Hepatocyte (in vitro differentiated cells): ENCODE data around the gene KCNK17. TPM values are rescaled to one million over a fixed set of nuclear protein-coding genes. Genes with fewer than 3 reads are reported as not detected.
A peak's percentile ranks its signal among the peaks of the same experiment; 100 is the strongest.

Source experiments
- DNase-seq: peaks from one replicate; pipeline ENCODE4 v3.0.0-alpha.2; 2016; ENCODE audit warnings: low spot score
- H2AFZ ChIP-seq: fragments of 200-600 bp; sonication (generic); 2 replicates; pipeline ENCODE4 v1.6.0; 2016; ENCODE audit warnings: antibody characterized with exemption, mild to moderate bottlenecking
- H3K27ac ChIP-seq: fragments of 200-600 bp; sonication (generic); 2 replicates; pipeline ENCODE4 v1.5.1; 2016; ENCODE audit warnings: mild to moderate bottlenecking
- H3K27me3 ChIP-seq: fragments of 200-600 bp; sonication (generic); 2 replicates; pipeline ENCODE4 v1.6.1; 2016
- H3K36me3 ChIP-seq: fragments of 200-600 bp; sonication (generic); replicated peaks from 2 replicates; pipeline ENCODE4 v1.5.1; 2016; ENCODE audit warnings: low read depth; ENCODE audit not compliant: insufficient read depth
- H3K4me1 ChIP-seq: fragments of 200-600 bp; sonication (generic); 2 replicates; pipeline ENCODE4 v1.5.1; 2016; ENCODE audit warnings: mild to moderate bottlenecking, moderate library complexity; ENCODE audit not compliant: insufficient read depth
- H3K4me2 ChIP-seq: fragments of 200-600 bp; sonication (generic); 2 replicates; pipeline ENCODE4 v1.6.0; 2016
- H3K4me3 ChIP-seq: fragments of 200-600 bp; sonication (generic); 2 replicates; pipeline ENCODE4 v1.5.1; 2016; ENCODE audit warnings: mild to moderate bottlenecking
- H3K79me2 ChIP-seq: fragments of 200-600 bp; sonication (generic); 2 replicates; pipeline ENCODE4 v1.6.0; 2017; ENCODE audit warnings: mild to moderate bottlenecking
- H3K9me2 ChIP-seq: fragments of 200-600 bp; sonication (generic); replicated peaks from 2 replicates; pipeline ENCODE4 v1.6.0; 2017; ENCODE audit warnings: mild to moderate bottlenecking; ENCODE audit not compliant: insufficient read depth
- H3K9me3 ChIP-seq: fragments of 200-600 bp; sonication (generic); 2 replicates; pipeline ENCODE4 v1.5.1; 2016; ENCODE audit warnings: low read depth, mild to moderate bottlenecking
- H4K20me1 ChIP-seq: fragments of 200-600 bp; sonication (generic); 2 replicates; pipeline ENCODE4 v1.6.0; 2016; ENCODE audit warnings: mild to moderate bottlenecking; ENCODE audit not compliant: insufficient read depth, poor library complexity, severe bottlenecking
- EZH2 ChIP-seq: fragments of 200-600 bp; sonication (generic); IDR thresholded peaks from 2 replicates; pipeline ENCODE4 v1.6.1; 2016; ENCODE audit warnings: antibody characterized with exemption, mild to moderate bottlenecking, borderline replicate concordance
- EZH2phosphoT487 ChIP-seq: fragments of 200-600 bp; sonication (generic); IDR thresholded peaks from one replicate; pipeline ENCODE4 v1.6.1; 2018; ENCODE audit warnings: antibody characterized with exemption, mild to moderate bottlenecking, low read depth, moderate library complexity; ENCODE audit not compliant: unreplicated experiment, severe bottlenecking
- WGBS: methylation state at CpG from one replicate; pipeline ENCODE4 v1.1.6; 2016; ENCODE audit warnings: low lambda C conversion rate; ENCODE audit errors: missing lambda C conversion rate; 5-methylcytosine and 5-hydroxymethylcytosine counted together
- polyA plus RNA-seq: library from polyadenylated mRNA; unstranded; fragments of >200 nt; fragmentation: Nextera tagmentation; extraction: Ambion mirVana; gene quantifications from 2 replicates; pipeline ENCODE4 v1.2.1, GENCODE V29; 2016
- total RNA-seq: library from RNA; depleted of rRNA; stranded (reverse); fragments of >200 nt; gene quantifications from 2 replicates; pipeline ENCODE4 v1.2.3, GENCODE V29; 2014
- TF ChIP-seq, protein P1 (sequence below): fragments of 200-600 bp; sonication (generic); IDR thresholded peaks from 2 replicates; pipeline ENCODE4 v1.5.1; 2016; ENCODE audit warnings: antibody characterized with exemption, mild to moderate bottlenecking; ENCODE audit not compliant: poor library complexity

The KCNK17 gene
- total and polyA plus RNA-seq, 2 experiments from 2014 or later = not detected

DNA sequence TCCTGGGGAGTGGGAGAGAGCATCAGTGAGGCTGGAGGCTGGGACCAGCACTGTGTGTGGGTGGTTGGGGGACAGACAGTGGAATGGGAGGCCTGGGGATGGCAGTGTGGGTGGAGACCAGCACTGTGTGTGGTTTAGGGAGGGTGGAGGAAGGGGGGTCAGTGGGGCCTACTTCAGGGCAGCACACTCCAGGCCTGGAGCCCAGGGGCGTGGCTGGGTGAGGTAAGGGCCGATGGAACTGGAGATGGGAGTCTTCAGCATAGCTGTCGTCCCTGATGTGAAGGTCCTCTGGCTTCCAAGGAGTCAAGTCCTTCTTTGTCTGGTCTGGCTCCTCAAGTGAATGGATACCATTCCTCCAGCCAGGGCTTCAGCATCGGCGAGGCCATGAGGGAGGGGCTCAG, 18.6 kb downstream of the KCNK17 start:
- TF ChIP-seq EZH2 = no peak
- TF ChIP-seq EZH2phosphoT487 = no peak
- TF ChIP-seq, protein P1, sequence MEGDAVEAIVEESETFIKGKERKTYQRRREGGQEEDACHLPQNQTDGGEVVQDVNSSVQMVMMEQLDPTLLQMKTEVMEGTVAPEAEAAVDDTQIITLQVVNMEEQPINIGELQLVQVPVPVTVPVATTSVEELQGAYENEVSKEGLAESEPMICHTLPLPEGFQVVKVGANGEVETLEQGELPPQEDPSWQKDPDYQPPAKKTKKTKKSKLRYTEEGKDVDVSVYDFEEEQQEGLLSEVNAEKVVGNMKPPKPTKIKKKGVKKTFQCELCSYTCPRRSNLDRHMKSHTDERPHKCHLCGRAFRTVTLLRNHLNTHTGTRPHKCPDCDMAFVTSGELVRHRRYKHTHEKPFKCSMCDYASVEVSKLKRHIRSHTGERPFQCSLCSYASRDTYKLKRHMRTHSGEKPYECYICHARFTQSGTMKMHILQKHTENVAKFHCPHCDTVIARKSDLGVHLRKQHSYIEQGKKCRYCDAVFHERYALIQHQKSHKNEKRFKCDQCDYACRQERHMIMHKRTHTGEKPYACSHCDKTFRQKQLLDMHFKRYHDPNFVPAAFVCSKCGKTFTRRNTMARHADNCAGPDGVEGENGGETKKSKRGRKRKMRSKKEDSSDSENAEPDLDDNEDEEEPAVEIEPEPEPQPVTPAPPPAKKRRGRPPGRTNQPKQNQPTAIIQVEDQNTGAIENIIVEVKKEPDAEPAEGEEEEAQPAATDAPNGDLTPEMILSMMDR = no peak
- 69% methylated on average over 5 of the region's 5 CpGs for WGBS
- no peaks in the 10 kb centered on the region for H3K79me2 ChIP-seq
- no peak overlapping the region for H3K4me2 ChIP-seq
- no peaks in the 10 kb centered on the region for H3K4me1 ChIP-seq
- H3K36me3 ChIP-seq = no peaks in the 10 kb centered on the region
- peak; percentile 32 for DNase-seq
- no peak overlapping the region for H3K27ac ChIP-seq
- no peak overlapping the region for H2AFZ ChIP-seq
- no peaks in the 10 kb centered on the region for H3K9me3 ChIP-seq
- H3K27me3 ChIP-seq = peaks cover 2% of the 10 kb centered on the region
- H3K4me3 ChIP-seq = no peak overlapping the region
- H4K20me1 ChIP-seq = no peaks in the 10 kb centered on the region
- no peaks in the 10 kb centered on the region for H3K9me2 ChIP-seq

DNA sequence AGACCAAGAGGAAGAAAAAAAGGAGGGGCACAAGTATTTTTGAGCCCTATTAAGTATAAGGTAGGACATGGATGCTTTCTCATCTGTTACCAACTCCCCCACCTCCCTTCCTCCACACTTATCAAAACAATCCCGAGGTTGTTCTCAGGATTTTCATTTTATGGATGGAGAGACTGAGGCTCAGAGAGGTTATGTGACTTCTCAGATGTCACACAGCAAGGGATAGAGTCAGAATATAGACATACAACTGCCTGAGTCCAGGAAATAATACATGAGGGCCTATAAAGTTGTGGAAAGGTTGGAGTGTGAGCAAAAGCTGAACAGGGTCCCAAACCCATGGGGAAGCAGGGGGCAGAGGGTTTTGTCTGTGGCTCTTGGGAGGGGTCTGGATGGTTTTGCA, 19.3 kb downstream of the KCNK17 start:
- no peak for TF ChIP-seq EZH2
- no peak for TF ChIP-seq EZH2phosphoT487
- TF ChIP-seq, protein P1 = no peak
- WGBS = 77% methylated on average over 1 of the region's 1 CpG
- no peaks in the 10 kb centered on the region for H4K20me1 ChIP-seq

GRCh38 chr6:39294133-39294532, 20.1 kb downstream of the KCNK17 start:
- Histone ChIP-seq H3K27me3 (peaks cover 2% of the 10 kb centered on the region), H2AFZ (no peak overlapping the region), H3K4me3 (no peak overlapping the region), H3K27ac (no peak overlapping the region), H3K4me1 (no peaks in the 10 kb centered on the region), H4K20me1 (no peaks in the 10 kb centered on the region), H3K79me2 (no peaks in the 10 kb centered on the region), H3K36me3 (no peaks in the 10 kb centered on the region), H3K4me2 (no peak overlapping the region), H3K9me2 (no peaks in the 10 kb centered on the region), H3K9me3 (no peaks in the 10 kb centered on the region)
- TF ChIP-seq, protein P1 = no peak
- no peak for TF ChIP-seq EZH2phosphoT487
- no peak for TF ChIP-seq EZH2
- no peak for DNase-seq
- 80% methylated on average over 5 of the region's 5 CpGs for WGBS

More for the DNA sequence above, 19.3 kb downstream of the KCNK17 start:
- no peak overlapping the region for H3K4me3 ChIP-seq
- no peaks in the 10 kb centered on the region for H3K36me3 ChIP-seq
- peaks cover 2% of the 10 kb centered on the region for H3K27me3 ChIP-seq
- no peak for DNase-seq
- no peaks in the 10 kb centered on the region for H3K9me3 ChIP-seq
- no peak overlapping the region for H3K27ac ChIP-seq
- H3K9me2 ChIP-seq = no peaks in the 10 kb centered on the region
- H2AFZ ChIP-seq = no peak overlapping the region
- H3K4me1 ChIP-seq = no peaks in the 10 kb centered on the region
- no peak overlapping the region for H3K4me2 ChIP-seq
- no peaks in the 10 kb centered on the region for H3K79me2 ChIP-seq

DNA sequence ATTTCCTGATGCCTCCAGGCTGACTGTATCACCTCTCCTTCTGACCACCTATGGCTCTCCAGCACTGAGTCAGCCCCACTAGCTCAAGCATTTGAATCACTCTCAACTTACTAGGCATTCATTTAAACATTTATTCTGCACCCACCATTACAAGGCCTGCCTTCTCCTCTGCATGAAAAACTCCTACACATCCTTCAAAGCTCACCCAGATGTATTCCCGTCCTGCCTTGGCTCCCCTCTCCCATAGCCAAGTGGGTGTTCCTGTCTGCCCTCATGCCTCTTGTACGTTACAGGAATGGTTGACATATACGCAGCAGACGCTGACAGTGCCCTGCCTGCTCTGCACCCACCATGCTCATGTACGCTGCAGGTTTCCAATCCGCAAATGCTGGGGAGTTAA, 21.6 kb downstream of the KCNK17 start:
- no peaks in the 10 kb centered on the region for H3K4me1 ChIP-seq
- peaks cover 2% of the 10 kb centered on the region for H3K27me3 ChIP-seq
- DNase-seq = no peak
- H3K4me2 ChIP-seq = no peak overlapping the region
- no peak overlapping the region for H3K4me3 ChIP-seq
- no peak overlapping the region for H3K27ac ChIP-seq
- no peaks in the 10 kb centered on the region for H3K79me2 ChIP-seq
- WGBS = 92% methylated on average over 6 of the region's 6 CpGs
- H2AFZ ChIP-seq = no peak overlapping the region
- H3K36me3 ChIP-seq = no peaks in the 10 kb centered on the region
- H3K9me2 ChIP-seq = no peaks in the 10 kb centered on the region
- TF ChIP-seq EZH2 = no peak
- TF ChIP-seq, protein P1 = no peak
- TF ChIP-seq EZH2phosphoT487 = no peak
- no peaks in the 10 kb centered on the region for H3K9me3 ChIP-seq
- H4K20me1 ChIP-seq = no peaks in the 10 kb centered on the region
